Fibroblast of mammary gland (primary cell): Measurements from ENCODE around the gene MRPL37.

ENCODE experiments used
- DNase-seq: peaks from one replicate; pipeline ENCODE4 v3.0.0-alpha.2; 2010; ENCODE audit warnings: low read depth
- H3K4me3 ChIP-seq: 2 replicates; pipeline ENCODE4 v1.5.1; 2011; ENCODE audit warnings: low read depth, mild to moderate bottlenecking, low read length, moderate library complexity; ENCODE audit not compliant: control insufficient read depth
- CTCF ChIP-seq: conservative IDR thresholded peaks from 2 replicates; pipeline ENCODE4 v1.5.1; 2011; ENCODE audit warnings: low read depth, low read length, inconsistent platforms; ENCODE audit not compliant: control insufficient read depth, insufficient read depth

MRPL37 gene

GRCh38 chr1:54219688-54220003 lies 19.7 kb downstream of the MRPL37 start:
- H3K4me3 ChIP-seq: no peak overlapping the region
- DNase-seq: no peak

GRCh38 chr1:54220004-54220811 lies 20.2 kb downstream of the MRPL37 start:
- TF ChIP-seq CTCF: no peak
- peak; percentile 86 for DNase-seq
- H3K4me3 ChIP-seq: no peak overlapping the region

More at GRCh38 chr1:54219688-54220003, 19.7 kb downstream of the MRPL37 start:
- no peak for TF ChIP-seq CTCF

- TF ChIP-seq CTCF: no peak
- no peak for DNase-seq
- no peak overlapping the region for H3K4me3 ChIP-seq
Observed at GRCh38 chr1:54221113-54221834, 21.3 kb downstream of the MRPL37 start.

- TF ChIP-seq CTCF: no peak
Observed at GRCh38 chr1:54221867-54222484, 22.0 kb downstream of the MRPL37 start.

GRCh38 chr1:54222711-54223110 lies 22.7 kb downstream of the MRPL37 start:
- no peak for TF ChIP-seq CTCF
- DNase-seq: no peak
- H3K4me3 ChIP-seq: no peak overlapping the region

More at GRCh38 chr1:54221867-54222484, 22.0 kb downstream of the MRPL37 start:
- DNase-seq: no peak
- H3K4me3 ChIP-seq: no peak overlapping the region

- DNase-seq: no peak
- no peak overlapping the region for H3K4me3 ChIP-seq
- TF ChIP-seq CTCF: no peak
Observed at GRCh38 chr1:54223441-54224202, 23.7 kb downstream of the MRPL37 start.
